Fibroblast of pulmonary artery (primary cell): ENCODE data around the gene ERICH6.
A peak's percentile ranks its signal among the peaks of the same experiment; 100 is the strongest.

Experiments used
- DNase-seq: peaks from one replicate; pipeline ENCODE4 v3.0.0-alpha.2; 2010; ENCODE audit warnings: low read depth
- H3K4me3 ChIP-seq: replicated peaks from 2 replicates; pipeline ENCODE4 v1.5.1; 2011; ENCODE audit warnings: low read depth, mild to moderate bottlenecking, control low read depth, low read length, moderate library complexity
- CTCF ChIP-seq: IDR thresholded peaks from 2 replicates; pipeline ENCODE4 v1.5.1; 2011; ENCODE audit warnings: mild to moderate bottlenecking, control low read depth, low read length, inconsistent platforms; ENCODE audit errors: missing control alignments

The ERICH6 gene

GRCh38 chr3:150741497-150742140 is 37.9 kb upstream of the ERICH6 start:
- DNase-seq = no peak
- H3K4me3 ChIP-seq = no peak overlapping the region
- no peak for TF ChIP-seq CTCF

- DNase-seq = no peak
- H3K4me3 ChIP-seq = no peak overlapping the region
- TF ChIP-seq CTCF = no peak
These were observed 37.2 kb upstream of the ERICH6 start for GRCh38 chr3:150740733-150741496.

- no peak for TF ChIP-seq CTCF
- DNase-seq = no peak
- H3K4me3 ChIP-seq = no peak overlapping the region
These were observed 36.3 kb upstream of the ERICH6 start for GRCh38 chr3:150739877-150740645.

GRCh38 chr3:150739200-150739863 is 35.6 kb upstream of the ERICH6 start:
- no peak for DNase-seq
- no peak for TF ChIP-seq CTCF
- H3K4me3 ChIP-seq = no peak overlapping the region

GRCh38 chr3:150738688-150739087 is 35.0 kb upstream of the ERICH6 start:
- H3K4me3 ChIP-seq = no peak overlapping the region
- no peak for TF ChIP-seq CTCF
- DNase-seq = no peak

GRCh38 chr3:150737874-150738679 is 34.4 kb upstream of the ERICH6 start:
- H3K4me3 ChIP-seq = no peak overlapping the region
- TF ChIP-seq CTCF = no peak
- DNase-seq = peak; percentile 61
